ENCODE data around the gene ZNF268.
"Not testable (repeated sequence)": the region's sequence is repeated elsewhere in the genome, so short reads cannot be mapped to it uniquely, and the experiment has no call there.

Gene ZNF268

DNA sequence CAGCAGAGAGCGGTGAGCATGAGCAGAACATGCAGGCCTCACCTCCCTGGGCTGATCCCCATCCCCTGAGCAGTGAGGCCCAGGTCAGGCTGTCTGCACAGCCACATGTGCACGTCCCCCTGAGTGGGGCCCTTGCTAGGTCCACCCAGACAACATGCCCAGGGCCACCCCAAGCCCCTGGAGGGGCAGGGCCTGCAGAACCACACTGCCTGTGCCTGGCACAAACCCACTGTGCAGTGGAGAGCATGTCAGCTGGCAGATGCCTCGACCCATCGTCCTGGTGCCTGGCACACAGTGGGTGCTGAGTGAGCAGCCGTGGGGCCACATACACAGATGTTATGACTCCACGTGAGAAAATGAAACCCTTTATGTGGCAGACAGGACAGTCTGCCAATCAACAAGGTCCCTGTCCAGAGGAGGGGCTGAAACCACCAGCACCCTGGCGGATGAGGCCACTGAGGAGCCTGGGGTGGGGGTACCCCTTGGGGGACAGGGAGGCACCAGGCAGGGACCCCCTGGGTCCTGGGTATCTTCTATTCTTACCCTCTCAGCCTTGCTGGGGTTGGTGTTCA lies 46.1 kb downstream of the ZNF268 start:
- DNase-seq (ENCODE audit: low read depth) = no peak
- Histone ChIP-seq H3K9me3 (ENCODE audit: control insufficient read depth, low read length) (peaks cover 25% of the 10 kb centered on the region), H3K4me3 (ENCODE audit: low read length) (no peak overlapping the region), H3K36me3 (ENCODE audit: control insufficient read depth, insufficient read depth, low read length, severe bottlenecking) (no peaks in the 10 kb centered on the region), H3K4me1 (ENCODE audit: control insufficient read depth, insufficient read depth, low read length) (no peaks in the 10 kb centered on the region), H3K9ac (ENCODE audit: low read length) (no peak overlapping the region), H3K27me3 (replicated peaks; ENCODE audit: control insufficient read depth, insufficient read depth, low read length) (no peaks in the 10 kb centered on the region)

DNA sequence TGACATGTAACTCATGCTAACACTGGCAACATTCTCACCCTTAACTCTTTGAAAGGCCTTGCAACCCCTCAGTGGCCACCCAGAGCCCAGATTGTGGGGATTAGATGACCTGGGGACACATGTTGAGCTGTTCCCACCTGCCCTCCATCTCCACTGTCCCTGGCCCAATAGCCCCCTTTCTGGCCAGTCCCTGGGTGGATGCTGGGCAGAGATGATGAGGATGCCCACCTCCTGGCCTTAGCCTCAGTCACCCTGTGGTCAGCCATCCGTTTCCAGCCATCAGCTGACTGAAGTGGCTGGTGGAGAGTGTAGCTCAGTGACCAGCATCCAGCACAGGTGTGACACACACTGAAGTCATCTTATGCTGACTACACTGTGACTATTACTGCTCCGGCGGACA lies 49.7 kb downstream of the ZNF268 start:
- H3K4me3 ChIP-seq (ENCODE audit: low read length) = no peak overlapping the region
- H3K9me3 ChIP-seq (ENCODE audit: control insufficient read depth, low read length) = peaks cover 12% of the 10 kb centered on the region
- no peaks in the 10 kb centered on the region for H3K27me3 ChIP-seq (replicated peaks; ENCODE audit: control insufficient read depth, insufficient read depth, low read length)
- H3K9ac ChIP-seq (ENCODE audit: low read length) = no peak overlapping the region
- H3K36me3 ChIP-seq (ENCODE audit: control insufficient read depth, insufficient read depth, low read length, severe bottlenecking) = no peaks in the 10 kb centered on the region
- no peaks in the 10 kb centered on the region for H3K4me1 ChIP-seq (ENCODE audit: control insufficient read depth, insufficient read depth, low read length)
- no peak for DNase-seq (ENCODE audit: low read depth)

DNA sequence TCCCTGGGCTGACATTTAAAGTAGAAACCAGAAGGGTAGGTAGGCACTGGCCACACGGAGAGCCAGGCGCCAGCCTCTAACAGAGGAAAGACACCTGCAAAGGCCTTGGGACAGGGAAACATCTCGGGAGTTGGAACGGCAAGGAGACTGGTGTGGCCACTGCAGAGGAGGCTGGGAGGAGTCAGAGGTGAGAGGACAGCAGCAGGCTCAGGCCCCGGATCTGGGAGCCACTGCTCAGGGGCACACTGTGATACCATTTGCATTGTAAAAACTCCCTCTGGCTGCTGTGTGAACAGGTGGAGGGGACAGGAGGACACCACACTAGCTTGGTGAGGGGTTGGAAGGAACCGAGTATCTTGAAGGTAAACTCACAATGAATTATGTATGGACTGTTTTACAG lies 51.7 kb downstream of the ZNF268 start:
- no peak overlapping the region for H3K4me3 ChIP-seq (ENCODE audit: low read length)

DNA sequence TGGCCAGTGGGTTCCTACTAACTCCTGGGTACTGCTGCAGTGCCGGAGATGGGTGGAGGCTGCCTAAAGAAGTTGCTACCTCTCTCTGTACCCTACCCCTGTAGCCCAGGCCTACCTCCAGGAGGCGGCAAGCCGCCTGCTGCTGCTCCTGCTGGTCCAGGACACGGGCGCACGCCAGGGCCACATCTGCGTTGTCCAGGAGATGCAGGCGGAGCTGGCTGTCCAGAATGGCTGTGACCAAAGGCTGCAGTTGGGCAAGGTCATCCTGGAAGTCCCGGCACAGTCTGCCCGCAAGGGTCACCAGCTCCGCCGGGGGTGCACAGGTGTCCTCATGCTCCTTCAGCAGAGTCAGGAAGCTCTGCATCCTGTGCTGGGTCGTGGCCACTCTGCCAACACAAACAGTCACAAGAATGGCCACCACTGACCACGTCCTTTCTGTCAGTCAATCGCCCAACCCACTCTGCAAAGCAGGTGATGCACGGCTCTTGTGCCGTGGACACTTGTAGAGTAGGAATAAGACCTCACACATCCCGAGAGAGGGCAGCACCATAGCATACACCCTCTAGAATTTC lies 52.8 kb downstream of the ZNF268 start:
- Histone ChIP-seq H3K9me3 (ENCODE audit: control insufficient read depth, low read length) (peaks cover 5% of the 10 kb centered on the region), H3K27me3 (replicated peaks; ENCODE audit: control insufficient read depth, insufficient read depth, low read length) (no peaks in the 10 kb centered on the region), H3K36me3 (ENCODE audit: control insufficient read depth, insufficient read depth, low read length, severe bottlenecking) (no peaks in the 10 kb centered on the region), H3K4me3 (ENCODE audit: low read length) (no peak overlapping the region), H3K9ac (ENCODE audit: low read length) (no peak overlapping the region), H3K4me1 (ENCODE audit: control insufficient read depth, insufficient read depth, low read length) (no peaks in the 10 kb centered on the region)
- no peak for DNase-seq (ENCODE audit: low read depth)

More for the DNA sequence above, 51.7 kb downstream of the ZNF268 start:
- H3K9ac ChIP-seq (ENCODE audit: low read length) = no peak overlapping the region
- H3K4me1 ChIP-seq (ENCODE audit: control insufficient read depth, insufficient read depth, low read length) = no peaks in the 10 kb centered on the region
- no peaks in the 10 kb centered on the region for H3K27me3 ChIP-seq (replicated peaks; ENCODE audit: control insufficient read depth, insufficient read depth, low read length)
- no peak for DNase-seq (ENCODE audit: low read depth)
- no peaks in the 10 kb centered on the region for H3K36me3 ChIP-seq (ENCODE audit: control insufficient read depth, insufficient read depth, low read length, severe bottlenecking)
- peaks cover 9% of the 10 kb centered on the region for H3K9me3 ChIP-seq (ENCODE audit: control insufficient read depth, low read length)

DNA sequence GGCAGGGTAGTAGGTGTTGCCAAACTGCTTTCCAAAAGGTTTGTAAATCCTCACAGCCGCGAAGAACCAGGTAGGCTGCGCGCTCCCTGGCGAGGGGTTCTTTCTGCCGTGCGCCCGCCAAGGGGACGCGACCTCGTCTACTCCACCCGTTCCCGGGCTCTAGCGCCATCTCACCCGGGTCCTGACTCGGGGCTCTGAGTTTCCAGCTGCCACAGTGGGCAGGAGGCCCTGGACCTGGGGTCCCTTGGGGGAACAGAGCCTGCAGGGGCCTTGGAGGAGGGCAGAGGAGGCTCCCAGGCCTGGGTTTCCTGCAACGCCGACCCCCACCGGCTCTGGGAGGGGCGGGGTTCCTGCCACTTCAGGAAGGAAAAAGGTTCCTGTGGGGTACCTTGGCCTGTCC lies 53.7 kb downstream of the ZNF268 start:
- H3K36me3 ChIP-seq (ENCODE audit: control insufficient read depth, insufficient read depth, low read length, severe bottlenecking) = no peaks in the 10 kb centered on the region
- H3K9me3 ChIP-seq (ENCODE audit: control insufficient read depth, low read length) = peaks cover 5% of the 10 kb centered on the region
- no peak for DNase-seq (ENCODE audit: low read depth)
- H3K4me1 ChIP-seq (ENCODE audit: control insufficient read depth, insufficient read depth, low read length) = no peaks in the 10 kb centered on the region
- H3K27me3 ChIP-seq (replicated peaks; ENCODE audit: control insufficient read depth, insufficient read depth, low read length) = no peaks in the 10 kb centered on the region
- H3K9ac ChIP-seq (ENCODE audit: low read length) = no peak overlapping the region
- H3K4me3 ChIP-seq (ENCODE audit: low read length) = no peak overlapping the region

DNA sequence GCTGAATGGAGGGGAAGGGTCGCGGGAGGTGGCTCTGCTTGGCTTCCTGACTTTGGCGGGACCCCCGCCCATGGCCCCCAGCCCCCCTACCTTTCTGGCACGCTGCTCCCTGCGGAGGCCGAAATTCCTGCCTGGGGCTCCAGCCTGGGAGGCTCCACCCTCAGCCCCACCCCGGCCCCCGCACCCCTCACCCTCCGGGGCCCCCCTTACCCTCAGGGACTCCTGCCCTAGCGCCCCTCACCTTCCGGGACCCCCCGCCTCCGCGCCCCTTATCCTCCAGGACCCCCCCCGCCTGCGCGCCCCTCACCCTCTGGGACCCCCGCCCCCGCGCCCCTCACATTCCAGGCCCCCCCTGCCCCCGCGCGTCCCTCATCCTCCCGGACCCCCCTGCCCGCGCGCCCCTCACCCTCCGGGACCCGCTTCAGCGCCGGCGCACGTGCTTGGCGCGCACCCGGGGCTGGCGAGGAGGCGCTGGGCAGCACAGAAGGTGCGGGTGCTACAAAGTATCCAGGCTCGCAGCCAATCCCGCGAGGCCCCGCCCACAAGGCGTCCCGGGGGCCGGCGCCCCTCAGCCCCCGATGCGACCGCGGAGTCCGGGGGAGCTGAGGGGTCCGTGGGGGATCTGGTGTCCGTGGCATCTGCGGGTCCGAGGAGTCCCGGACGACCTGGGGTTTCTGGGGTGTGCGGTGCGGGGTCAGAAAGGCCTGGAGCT lies 54.3 kb downstream of the ZNF268 start, which contains the start of gene ANHX:
ANHX (minus strand) TSS at position 477 of the 712 bp plus-strand sequence. CDS start 1,521 bp downstream, outside the sequence.
- DNase-seq (ENCODE audit: low read depth) = no peak
- no peak within 1 kb of the TSS for H3K4me3 ChIP-seq (ENCODE audit: low read length)
- H3K27me3 ChIP-seq (replicated peaks; ENCODE audit: control insufficient read depth, insufficient read depth, low read length) = no peaks in the 10 kb centered on the region
- no peak within 1 kb of the TSS for H3K9ac ChIP-seq (ENCODE audit: low read length)
- H3K36me3 ChIP-seq (ENCODE audit: control insufficient read depth, insufficient read depth, low read length, severe bottlenecking) = no peaks in the 10 kb centered on the region
- no peaks in the 10 kb centered on the region for H3K4me1 ChIP-seq (ENCODE audit: control insufficient read depth, insufficient read depth, low read length)
- peaks cover 5% of the 10 kb centered on the region for H3K9me3 ChIP-seq (ENCODE audit: control insufficient read depth, low read length)

DNA sequence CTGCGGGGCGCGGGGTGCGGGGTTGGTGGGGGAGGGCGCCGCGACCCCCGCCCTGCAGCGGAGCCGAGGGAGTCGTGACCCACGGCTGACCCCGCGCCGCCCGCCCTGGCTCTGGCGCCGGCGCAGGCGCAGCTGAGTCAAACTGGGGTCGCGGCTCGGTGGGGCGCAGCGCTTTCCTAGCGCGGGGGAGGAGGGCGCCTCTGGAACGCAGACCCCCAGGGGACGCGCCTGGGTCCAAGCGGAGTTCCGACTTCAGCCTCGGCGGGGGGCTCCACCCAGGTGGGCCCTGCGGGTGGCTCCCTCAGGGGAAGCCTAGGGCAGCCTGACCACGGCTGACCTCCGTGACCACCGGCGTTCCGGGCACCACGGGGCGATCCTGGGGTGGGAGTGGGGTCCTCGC lies 54.8 kb downstream of the ZNF268 start:
- H3K4me3 ChIP-seq (ENCODE audit: low read length) = no peak overlapping the region
- H3K36me3 ChIP-seq (ENCODE audit: control insufficient read depth, insufficient read depth, low read length, severe bottlenecking) = no peaks in the 10 kb centered on the region
- peaks cover 5% of the 10 kb centered on the region for H3K9me3 ChIP-seq (ENCODE audit: control insufficient read depth, low read length)
- H3K27me3 ChIP-seq (replicated peaks; ENCODE audit: control insufficient read depth, insufficient read depth, low read length) = no peaks in the 10 kb centered on the region
- DNase-seq (ENCODE audit: low read depth) = no peak
- H3K9ac ChIP-seq (ENCODE audit: low read length) = no peak overlapping the region
- no peaks in the 10 kb centered on the region for H3K4me1 ChIP-seq (ENCODE audit: control insufficient read depth, insufficient read depth, low read length)

DNA sequence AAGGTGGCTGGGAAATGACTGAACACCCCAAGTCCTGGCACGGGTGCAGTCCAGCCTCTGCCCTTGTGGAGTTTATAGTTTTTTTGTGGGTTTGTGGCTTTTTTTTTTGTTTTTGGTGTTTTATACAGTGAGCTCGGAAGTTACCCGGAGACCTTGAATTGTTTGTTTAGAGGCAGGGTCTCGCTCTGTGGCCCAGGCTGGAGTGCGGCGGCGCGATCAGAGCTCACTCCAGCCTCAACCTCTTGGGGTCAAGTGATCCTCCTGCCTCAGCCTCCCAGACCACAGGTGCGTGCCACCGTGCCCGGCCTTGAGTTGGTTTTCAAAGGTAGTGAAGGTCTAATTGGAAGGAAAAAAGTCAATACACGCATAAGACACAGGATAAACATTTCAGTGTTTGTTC lies 55.3 kb downstream of the ZNF268 start:
- Histone ChIP-seq H3K36me3 (ENCODE audit: control insufficient read depth, insufficient read depth, low read length, severe bottlenecking) (no peaks in the 10 kb centered on the region), H3K4me3 (ENCODE audit: low read length) (no peak overlapping the region), H3K9me3 (ENCODE audit: control insufficient read depth, low read length) (peaks cover 5% of the 10 kb centered on the region), H3K4me1 (ENCODE audit: control insufficient read depth, insufficient read depth, low read length) (no peaks in the 10 kb centered on the region), H3K9ac (ENCODE audit: low read length) (no peak overlapping the region), H3K27me3 (replicated peaks; ENCODE audit: control insufficient read depth, insufficient read depth, low read length) (no peaks in the 10 kb centered on the region)
- no peak for DNase-seq (ENCODE audit: low read depth)

DNA sequence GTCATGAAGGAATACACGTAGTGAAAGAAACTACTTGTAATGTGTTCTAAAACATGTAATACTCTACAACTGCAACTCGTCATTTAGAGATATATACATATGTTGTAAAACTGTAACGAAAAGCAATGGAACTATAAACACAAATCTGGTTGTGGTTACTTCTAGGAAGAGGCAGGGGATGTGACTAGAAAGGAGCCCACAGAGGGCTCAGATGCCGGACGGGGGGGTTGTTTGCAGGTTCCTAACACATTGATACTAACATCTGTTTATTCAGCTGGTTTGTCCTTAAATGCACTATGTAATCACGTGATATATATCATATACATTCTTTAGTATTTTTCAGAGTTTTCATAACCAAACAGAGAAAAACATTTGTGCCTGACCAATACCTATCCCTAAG lies 70.4 kb downstream of the ZNF268 start:
- Histone ChIP-seq H3K27me3 (replicated peaks; ENCODE audit: control insufficient read depth, insufficient read depth, low read length) (no peaks in the 10 kb centered on the region), H3K9ac (ENCODE audit: low read length) (no peak overlapping the region), H3K9me3 (ENCODE audit: control insufficient read depth, low read length) (no peaks in the 10 kb centered on the region), H3K36me3 (ENCODE audit: control insufficient read depth, insufficient read depth, low read length, severe bottlenecking) (no peaks in the 10 kb centered on the region), H3K4me3 (ENCODE audit: low read length) (no peak overlapping the region), H3K4me1 (ENCODE audit: control insufficient read depth, insufficient read depth, low read length) (no peaks in the 10 kb centered on the region)
- no peak for DNase-seq (ENCODE audit: low read depth)

DNA sequence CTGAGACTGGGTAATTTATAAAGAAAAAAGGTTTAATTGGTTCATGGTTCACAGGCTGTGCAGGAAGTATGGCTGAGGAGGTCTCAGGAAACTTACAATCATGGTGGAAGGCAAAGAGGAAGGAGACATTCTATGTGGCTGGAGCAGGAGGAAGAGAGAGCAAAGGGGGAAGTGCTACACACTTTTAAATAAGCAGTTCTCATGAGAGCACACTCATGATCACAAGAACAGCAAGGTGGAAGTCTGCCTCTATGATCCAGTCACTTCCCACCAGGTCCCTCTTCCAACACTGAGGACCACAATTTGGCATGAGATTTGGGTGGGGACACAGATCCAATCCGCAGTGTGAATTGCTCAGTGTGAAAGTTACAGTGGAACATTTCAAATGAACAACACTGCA lies 74.5 kb downstream of the ZNF268 start:
- DNase-seq (ENCODE audit: low read depth); H3K9ac ChIP-seq (ENCODE audit: low read length); H3K4me1 ChIP-seq (ENCODE audit: control insufficient read depth, insufficient read depth, low read length); H3K27me3 ChIP-seq (replicated peaks; ENCODE audit: control insufficient read depth, insufficient read depth, low read length); H3K4me3 ChIP-seq (ENCODE audit: low read length); H3K36me3 ChIP-seq (ENCODE audit: control insufficient read depth, insufficient read depth, low read length, severe bottlenecking); H3K9me3 ChIP-seq (ENCODE audit: control insufficient read depth, low read length): not testable (repeated sequence)

DNA sequence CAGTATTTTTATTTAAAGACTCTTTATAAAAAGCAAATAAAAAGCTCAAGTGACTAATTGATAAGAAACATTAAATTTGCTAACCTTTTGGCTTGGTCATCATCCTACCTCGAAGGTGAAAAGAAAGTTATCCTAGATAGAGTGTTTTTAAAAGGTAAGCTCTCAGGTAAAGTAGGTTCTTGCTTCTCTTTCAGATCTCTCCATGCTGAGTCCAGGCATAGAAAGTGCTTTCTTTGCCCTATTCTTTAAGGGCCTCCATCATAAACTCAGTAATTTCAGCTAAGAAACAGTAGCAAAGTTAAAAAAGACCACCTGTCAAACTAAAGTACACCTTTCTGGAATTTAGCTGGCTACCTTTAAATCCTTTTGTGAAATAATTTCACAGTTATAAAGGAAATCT lies 75.0 kb downstream of the ZNF268 start:
- Histone ChIP-seq H3K4me3 (ENCODE audit: low read length) (no peak overlapping the region), H3K4me1 (ENCODE audit: control insufficient read depth, insufficient read depth, low read length) (no peaks in the 10 kb centered on the region), H3K27me3 (replicated peaks; ENCODE audit: control insufficient read depth, insufficient read depth, low read length) (no peaks in the 10 kb centered on the region), H3K9me3 (ENCODE audit: control insufficient read depth, low read length) (no peaks in the 10 kb centered on the region), H3K9ac (ENCODE audit: low read length) (no peak overlapping the region), H3K36me3 (ENCODE audit: control insufficient read depth, insufficient read depth, low read length, severe bottlenecking) (no peaks in the 10 kb centered on the region)
- no peak for DNase-seq (ENCODE audit: low read depth)

All from adipocyte (in vitro differentiated cells).